ENCODE data around the gene ADGRG6.

DNA sequence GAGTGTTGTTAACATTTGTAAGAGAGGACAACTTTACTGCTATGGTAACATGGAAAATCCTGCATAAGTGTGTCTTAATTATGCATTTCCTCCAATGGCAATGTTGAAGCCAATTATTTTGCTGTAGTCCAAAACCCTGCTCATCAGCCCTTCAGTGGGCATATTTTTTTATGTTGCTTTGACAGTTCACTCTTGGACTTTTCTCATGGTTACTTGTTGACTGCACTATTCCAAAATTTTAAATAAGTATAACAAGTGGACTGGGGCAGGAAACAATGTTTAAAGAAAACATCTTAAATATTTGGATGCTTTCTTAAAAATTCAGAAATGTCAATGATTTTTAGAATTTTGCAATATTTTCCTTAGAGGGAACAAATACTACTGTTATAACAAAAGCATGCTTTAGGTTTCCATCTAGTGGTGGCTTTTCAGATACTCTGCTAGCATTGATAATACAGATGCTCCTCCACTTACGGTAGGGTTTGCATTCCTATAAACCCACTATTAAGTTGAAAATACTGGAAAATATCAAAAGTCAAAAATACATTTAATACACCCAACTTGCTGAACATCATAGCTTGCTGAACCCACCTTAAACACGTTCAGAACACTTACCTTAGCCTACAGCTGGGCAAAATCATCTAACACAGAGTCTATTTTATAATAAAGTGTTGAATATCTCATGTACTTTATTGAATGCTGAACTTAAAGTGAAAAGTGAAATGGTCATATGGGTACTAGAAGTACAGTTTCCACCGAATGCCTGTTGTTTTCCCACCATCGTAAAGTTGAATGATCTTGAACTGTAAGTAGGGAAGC lies 86.4 kb downstream of the ADGRG6 start:
- TF ChIP-seq, protein P1, sequence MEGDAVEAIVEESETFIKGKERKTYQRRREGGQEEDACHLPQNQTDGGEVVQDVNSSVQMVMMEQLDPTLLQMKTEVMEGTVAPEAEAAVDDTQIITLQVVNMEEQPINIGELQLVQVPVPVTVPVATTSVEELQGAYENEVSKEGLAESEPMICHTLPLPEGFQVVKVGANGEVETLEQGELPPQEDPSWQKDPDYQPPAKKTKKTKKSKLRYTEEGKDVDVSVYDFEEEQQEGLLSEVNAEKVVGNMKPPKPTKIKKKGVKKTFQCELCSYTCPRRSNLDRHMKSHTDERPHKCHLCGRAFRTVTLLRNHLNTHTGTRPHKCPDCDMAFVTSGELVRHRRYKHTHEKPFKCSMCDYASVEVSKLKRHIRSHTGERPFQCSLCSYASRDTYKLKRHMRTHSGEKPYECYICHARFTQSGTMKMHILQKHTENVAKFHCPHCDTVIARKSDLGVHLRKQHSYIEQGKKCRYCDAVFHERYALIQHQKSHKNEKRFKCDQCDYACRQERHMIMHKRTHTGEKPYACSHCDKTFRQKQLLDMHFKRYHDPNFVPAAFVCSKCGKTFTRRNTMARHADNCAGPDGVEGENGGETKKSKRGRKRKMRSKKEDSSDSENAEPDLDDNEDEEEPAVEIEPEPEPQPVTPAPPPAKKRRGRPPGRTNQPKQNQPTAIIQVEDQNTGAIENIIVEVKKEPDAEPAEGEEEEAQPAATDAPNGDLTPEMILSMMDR (IDR thresholded peaks at IDR 0.05): peak in 4 of 7 experiments; percentile 30 to 55 (median 40)
- TF ChIP-seq POLR2A (IDR thresholded peaks at IDR 0.05) (no peak), POLR2AphosphoS5 (IDR thresholded peaks at IDR 0.05) (no peak)
